Activated CD4-positive, alpha-beta T cell treated with anti-CD3 and anti-CD28 coated beads, Interleukin-2, amount 50 U/mL, for 16 hours (primary cell): ENCODE results near the gene CYTH1.

ENCODE experiments used
- DNase-seq: peaks from one replicate; pipeline ENCODE4 v3.0.0-alpha.2; 2020

Gene CYTH1

GRCh38 chr17:78781893-78782304 lies at the start of gene CYTH1:
TSS of gene CYTH1 (minus strand) at chr17:78782273. CDS start at chr17:78782223, 50 bp downstream.
- DNase-seq = no peak

- DNase-seq = no peak
Measured at GRCh38 chr17:78829477-78829876, 47.4 kb upstream of the CYTH1 start.

- no peak for DNase-seq
Measured at GRCh38 chr17:78828470-78829185, 46.6 kb upstream of the CYTH1 start.

GRCh38 chr17:78826836-78827509 lies 44.9 kb upstream of the CYTH1 start:
- DNase-seq = no peak

- DNase-seq = no peak
Measured at GRCh38 chr17:78826421-78826820, 44.3 kb upstream of the CYTH1 start.

GRCh38 chr17:78825696-78826095 lies 43.6 kb upstream of the CYTH1 start:
- no peak for DNase-seq

GRCh38 chr17:78824240-78824639 lies 42.2 kb upstream of the CYTH1 start:
- DNase-seq = no peak

GRCh38 chr17:78823282-78824046 lies 41.4 kb upstream of the CYTH1 start:
- DNase-seq = no peak

- DNase-seq = no peak
Measured at GRCh38 chr17:78822552-78822951, 40.5 kb upstream of the CYTH1 start.

GRCh38 chr17:78821961-78822360 lies 39.9 kb upstream of the CYTH1 start:
- no peak for DNase-seq

- DNase-seq = no peak
Measured at GRCh38 chr17:78820841-78821240, 38.8 kb upstream of the CYTH1 start.

GRCh38 chr17:78819806-78820792 lies 38.0 kb upstream of the CYTH1 start:
- no peak for DNase-seq

GRCh38 chr17:78819402-78819801 lies 37.3 kb upstream of the CYTH1 start:
- no peak for DNase-seq

- peak; percentile 57 for DNase-seq
Measured at GRCh38 chr17:78818932-78819331, 36.9 kb upstream of the CYTH1 start.

- no peak for DNase-seq
Measured at GRCh38 chr17:78818152-78818846, 36.2 kb upstream of the CYTH1 start.

- peak; percentile 93 for DNase-seq
Measured at GRCh38 chr17:78817123-78817522, 35.0 kb upstream of the CYTH1 start.

GRCh38 chr17:78815696-78816095 lies 33.6 kb upstream of the CYTH1 start:
- no peak for DNase-seq

GRCh38 chr17:78812855-78813254 lies 30.8 kb upstream of the CYTH1 start:
- DNase-seq = no peak

- DNase-seq = no peak
Measured at GRCh38 chr17:78808163-78808562, 26.1 kb upstream of the CYTH1 start.

GRCh38 chr17:78806451-78806850 lies 24.4 kb upstream of the CYTH1 start:
- peak; percentile 18 for DNase-seq

GRCh38 chr17:78805301-78805700 lies 23.2 kb upstream of the CYTH1 start:
- peak; percentile 90 for DNase-seq

GRCh38 chr17:78804777-78805176 lies 22.7 kb upstream of the CYTH1 start:
- DNase-seq = peak; percentile 72
